ENCODE results near the gene PTPRG.

DNA sequence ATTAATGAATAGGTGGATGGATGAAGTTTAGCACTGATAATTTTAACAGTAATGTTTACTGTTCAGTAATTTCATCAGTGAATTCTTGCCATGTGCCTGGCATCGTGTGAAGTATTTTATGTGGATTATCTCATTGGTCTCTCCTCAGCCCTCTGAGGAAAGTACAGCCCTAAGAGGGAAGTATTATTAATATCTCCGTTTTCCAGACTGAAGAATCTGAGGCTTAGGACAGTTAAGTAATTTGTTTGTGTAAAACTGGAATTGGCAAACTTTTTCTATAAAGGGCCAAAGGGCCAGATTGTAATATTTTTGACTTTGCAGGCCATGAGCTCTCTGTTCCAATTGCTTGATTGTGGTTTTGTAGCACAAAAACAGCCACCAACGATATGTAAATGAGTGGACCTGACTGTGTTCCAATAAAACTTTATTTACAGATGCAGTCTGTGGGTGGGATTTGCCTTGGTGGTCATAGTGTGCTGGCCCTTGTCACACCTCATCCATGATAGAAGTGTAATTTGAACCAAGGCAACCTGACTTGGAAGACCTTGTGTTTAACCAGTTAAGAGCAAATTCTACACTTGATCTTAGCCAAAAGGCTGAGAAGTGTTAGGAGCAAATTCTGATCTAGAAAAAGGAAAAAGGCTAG, 556.7 kb downstream of the PTPRG start:
- TF ChIP-seq, protein P1, sequence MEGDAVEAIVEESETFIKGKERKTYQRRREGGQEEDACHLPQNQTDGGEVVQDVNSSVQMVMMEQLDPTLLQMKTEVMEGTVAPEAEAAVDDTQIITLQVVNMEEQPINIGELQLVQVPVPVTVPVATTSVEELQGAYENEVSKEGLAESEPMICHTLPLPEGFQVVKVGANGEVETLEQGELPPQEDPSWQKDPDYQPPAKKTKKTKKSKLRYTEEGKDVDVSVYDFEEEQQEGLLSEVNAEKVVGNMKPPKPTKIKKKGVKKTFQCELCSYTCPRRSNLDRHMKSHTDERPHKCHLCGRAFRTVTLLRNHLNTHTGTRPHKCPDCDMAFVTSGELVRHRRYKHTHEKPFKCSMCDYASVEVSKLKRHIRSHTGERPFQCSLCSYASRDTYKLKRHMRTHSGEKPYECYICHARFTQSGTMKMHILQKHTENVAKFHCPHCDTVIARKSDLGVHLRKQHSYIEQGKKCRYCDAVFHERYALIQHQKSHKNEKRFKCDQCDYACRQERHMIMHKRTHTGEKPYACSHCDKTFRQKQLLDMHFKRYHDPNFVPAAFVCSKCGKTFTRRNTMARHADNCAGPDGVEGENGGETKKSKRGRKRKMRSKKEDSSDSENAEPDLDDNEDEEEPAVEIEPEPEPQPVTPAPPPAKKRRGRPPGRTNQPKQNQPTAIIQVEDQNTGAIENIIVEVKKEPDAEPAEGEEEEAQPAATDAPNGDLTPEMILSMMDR (IDR thresholded peaks at IDR 0.05): no peak
- TF ChIP-seq POLR2AphosphoS5 (IDR thresholded peaks at IDR 0.05; ENCODE audit: low read depth, low read length): no peak
- TF ChIP-seq, protein P2, sequence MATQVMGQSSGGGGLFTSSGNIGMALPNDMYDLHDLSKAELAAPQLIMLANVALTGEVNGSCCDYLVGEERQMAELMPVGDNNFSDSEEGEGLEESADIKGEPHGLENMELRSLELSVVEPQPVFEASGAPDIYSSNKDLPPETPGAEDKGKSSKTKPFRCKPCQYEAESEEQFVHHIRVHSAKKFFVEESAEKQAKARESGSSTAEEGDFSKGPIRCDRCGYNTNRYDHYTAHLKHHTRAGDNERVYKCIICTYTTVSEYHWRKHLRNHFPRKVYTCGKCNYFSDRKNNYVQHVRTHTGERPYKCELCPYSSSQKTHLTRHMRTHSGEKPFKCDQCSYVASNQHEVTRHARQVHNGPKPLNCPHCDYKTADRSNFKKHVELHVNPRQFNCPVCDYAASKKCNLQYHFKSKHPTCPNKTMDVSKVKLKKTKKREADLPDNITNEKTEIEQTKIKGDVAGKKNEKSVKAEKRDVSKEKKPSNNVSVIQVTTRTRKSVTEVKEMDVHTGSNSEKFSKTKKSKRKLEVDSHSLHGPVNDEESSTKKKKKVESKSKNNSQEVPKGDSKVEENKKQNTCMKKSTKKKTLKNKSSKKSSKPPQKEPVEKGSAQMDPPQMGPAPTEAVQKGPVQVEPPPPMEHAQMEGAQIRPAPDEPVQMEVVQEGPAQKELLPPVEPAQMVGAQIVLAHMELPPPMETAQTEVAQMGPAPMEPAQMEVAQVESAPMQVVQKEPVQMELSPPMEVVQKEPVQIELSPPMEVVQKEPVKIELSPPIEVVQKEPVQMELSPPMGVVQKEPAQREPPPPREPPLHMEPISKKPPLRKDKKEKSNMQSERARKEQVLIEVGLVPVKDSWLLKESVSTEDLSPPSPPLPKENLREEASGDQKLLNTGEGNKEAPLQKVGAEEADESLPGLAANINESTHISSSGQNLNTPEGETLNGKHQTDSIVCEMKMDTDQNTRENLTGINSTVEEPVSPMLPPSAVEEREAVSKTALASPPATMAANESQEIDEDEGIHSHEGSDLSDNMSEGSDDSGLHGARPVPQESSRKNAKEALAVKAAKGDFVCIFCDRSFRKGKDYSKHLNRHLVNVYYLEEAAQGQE (IDR thresholded peaks at IDR 0.05; ENCODE audit: insufficient read depth in 1 of 2, low read depth in 2 of 2, low read length in 1 of 2): no peak

Measured in Panc1 (cell line).